Kidney epithelial cell (primary cell): ENCODE measurements around the gene TBC1D5. TPM values are rescaled to one million over a fixed set of nuclear protein-coding genes. Genes with fewer than 3 reads are reported as not detected.

Experiments
- DNase-seq: peaks from one replicate; pipeline ENCODE4 v3.0.0-alpha.2; 2010; ENCODE audit warnings: low read depth
- H3K27me3 ChIP-seq: 2 replicates; pipeline ENCODE4 v1.6.0; 2011; ENCODE audit warnings: low read length; ENCODE audit not compliant: control insufficient read depth, insufficient read depth
- H3K36me3 ChIP-seq: 2 replicates; pipeline ENCODE4 v1.5.1; 2011; ENCODE audit warnings: low read length; ENCODE audit not compliant: control insufficient read depth, insufficient read depth
- H3K4me3 ChIP-seq: 2 replicates; pipeline ENCODE4 v1.5.1; 2011; ENCODE audit warnings: low read depth, mild to moderate bottlenecking, control low read depth, low read length
- total RNA-seq: library from RNA; depleted of rRNA; stranded (reverse); fragments of >200 nt; gene quantifications from 2 replicates; pipeline ENCODE4 v1.2.3, GENCODE V29; 2015
- TF ChIP-seq, protein P1 (sequence below): IDR thresholded peaks from 2 replicates; pipeline ENCODE4 v1.5.1; 2011; ENCODE audit warnings: mild to moderate bottlenecking, moderate library complexity, low read length, control low read depth, inconsistent platforms; ENCODE audit not compliant: insufficient read depth, poor library complexity, severe bottlenecking

TBC1D5 gene
- total RNA-seq, 1 donor from 2014 or later: 100 TPM

GRCh38 chr3:17772556-17772955 lies 30.1 kb upstream of the TBC1D5 start:
- no peaks in the 10 kb centered on the region for H3K27me3 ChIP-seq
- no peak overlapping the region for H3K4me3 ChIP-seq
- TF ChIP-seq, protein P1, sequence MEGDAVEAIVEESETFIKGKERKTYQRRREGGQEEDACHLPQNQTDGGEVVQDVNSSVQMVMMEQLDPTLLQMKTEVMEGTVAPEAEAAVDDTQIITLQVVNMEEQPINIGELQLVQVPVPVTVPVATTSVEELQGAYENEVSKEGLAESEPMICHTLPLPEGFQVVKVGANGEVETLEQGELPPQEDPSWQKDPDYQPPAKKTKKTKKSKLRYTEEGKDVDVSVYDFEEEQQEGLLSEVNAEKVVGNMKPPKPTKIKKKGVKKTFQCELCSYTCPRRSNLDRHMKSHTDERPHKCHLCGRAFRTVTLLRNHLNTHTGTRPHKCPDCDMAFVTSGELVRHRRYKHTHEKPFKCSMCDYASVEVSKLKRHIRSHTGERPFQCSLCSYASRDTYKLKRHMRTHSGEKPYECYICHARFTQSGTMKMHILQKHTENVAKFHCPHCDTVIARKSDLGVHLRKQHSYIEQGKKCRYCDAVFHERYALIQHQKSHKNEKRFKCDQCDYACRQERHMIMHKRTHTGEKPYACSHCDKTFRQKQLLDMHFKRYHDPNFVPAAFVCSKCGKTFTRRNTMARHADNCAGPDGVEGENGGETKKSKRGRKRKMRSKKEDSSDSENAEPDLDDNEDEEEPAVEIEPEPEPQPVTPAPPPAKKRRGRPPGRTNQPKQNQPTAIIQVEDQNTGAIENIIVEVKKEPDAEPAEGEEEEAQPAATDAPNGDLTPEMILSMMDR: no peak
- no peak for DNase-seq
- no peaks in the 10 kb centered on the region for H3K36me3 ChIP-seq

DNA sequence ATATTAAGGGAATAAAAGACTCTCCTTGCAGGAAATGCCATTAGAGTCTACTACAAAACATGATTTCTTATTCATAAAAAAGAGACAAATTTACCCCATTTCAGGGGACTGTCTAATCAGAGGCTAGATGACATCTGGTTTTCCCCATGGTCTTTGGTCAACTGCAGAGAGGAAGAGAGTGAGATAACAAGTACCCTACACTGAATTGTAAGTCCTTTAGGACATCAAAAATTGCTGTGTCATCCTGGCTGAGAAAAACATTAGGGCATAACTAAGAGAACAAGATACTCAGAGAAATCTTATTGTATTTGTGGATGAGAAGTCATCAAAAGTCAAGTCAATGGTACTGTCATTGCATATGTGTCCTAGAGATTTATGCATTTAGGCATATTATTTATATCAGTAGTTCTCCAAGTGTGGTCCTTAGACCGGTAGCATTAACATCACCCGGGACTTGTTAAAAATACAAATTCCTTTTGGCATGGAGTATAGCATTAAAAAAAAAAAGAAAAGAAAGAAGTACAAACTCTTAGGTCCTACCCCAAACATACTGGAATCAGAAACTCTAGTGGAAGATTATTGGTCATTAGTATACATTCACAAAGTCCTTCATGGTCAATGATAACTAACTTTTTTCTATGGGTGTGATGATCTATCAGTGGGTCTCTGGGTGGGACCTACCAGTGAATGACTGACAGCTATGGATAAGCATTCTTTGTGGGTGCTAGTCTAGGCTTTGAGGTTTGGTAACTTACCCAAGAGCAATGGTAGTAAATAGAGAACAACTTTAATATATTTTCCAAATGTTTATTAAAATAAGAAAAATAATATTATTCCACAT lies 29.0 kb upstream of the TBC1D5 start:
- H3K4me3 ChIP-seq: no peak overlapping the region
- no peaks in the 10 kb centered on the region for H3K36me3 ChIP-seq
- TF ChIP-seq, protein P1: no peak
- no peak for DNase-seq
- no peaks in the 10 kb centered on the region for H3K27me3 ChIP-seq

GRCh38 chr3:17770682-17771081 lies 28.3 kb upstream of the TBC1D5 start:
- Histone ChIP-seq H3K36me3 (no peaks in the 10 kb centered on the region), H3K4me3 (no peak overlapping the region), H3K27me3 (no peaks in the 10 kb centered on the region)
- TF ChIP-seq, protein P1: no peak
- no peak for DNase-seq

DNA sequence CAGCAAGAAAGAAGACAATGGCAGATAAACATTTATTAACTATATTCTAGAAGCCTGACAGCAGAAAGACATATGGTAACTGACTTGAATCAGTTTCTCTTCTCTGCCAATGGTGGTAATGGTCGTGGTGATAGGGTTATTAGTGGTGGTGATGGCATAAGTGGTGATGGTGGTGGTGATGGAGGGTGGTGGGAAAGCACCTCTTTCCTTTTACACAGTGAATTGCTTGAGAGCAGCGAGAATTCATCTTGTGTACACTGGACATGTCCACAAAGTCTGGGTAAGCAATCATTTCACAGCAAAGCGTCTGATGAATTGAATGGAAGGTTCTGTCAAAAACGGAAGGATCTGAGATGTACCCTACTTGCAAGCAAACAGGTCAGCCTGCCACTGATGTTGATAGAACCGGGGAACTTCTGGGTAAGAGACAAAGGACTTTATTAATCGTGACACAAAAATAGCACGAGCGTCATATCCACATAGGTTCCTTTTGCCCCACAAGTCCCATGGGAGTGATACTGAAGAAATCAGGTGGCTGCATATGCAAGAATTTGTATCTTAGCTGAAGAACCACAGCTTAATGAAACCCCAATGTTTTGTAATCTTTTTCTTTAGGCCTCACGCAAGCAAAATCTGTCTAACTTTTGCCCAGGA lies 23.5 kb upstream of the TBC1D5 start:
- H3K27me3 ChIP-seq: no peaks in the 10 kb centered on the region
- TF ChIP-seq, protein P1: no peak
- H3K36me3 ChIP-seq: no peaks in the 10 kb centered on the region
- H3K4me3 ChIP-seq: no peak overlapping the region
- no peak for DNase-seq

GRCh38 chr3:17761563-17761962 lies 19.1 kb upstream of the TBC1D5 start:
- TF ChIP-seq, protein P1: no peak

More at GRCh38 chr3:17761563-17761962, 19.1 kb upstream of the TBC1D5 start:
- Histone ChIP-seq H3K36me3 (no peaks in the 10 kb centered on the region), H3K4me3 (no peak overlapping the region), H3K27me3 (no peaks in the 10 kb centered on the region)
- no peak for DNase-seq
